H9 (cell line): ENCODE measurements around the gene TRIM9. TPM values are rescaled to one million over a fixed set of nuclear protein-coding genes. Genes with fewer than 3 reads are reported as not detected.

Source experiments
- DNase-seq: peaks from one replicate; pipeline ENCODE4 v3.0.0-alpha.2; 2017
- H2AFZ ChIP-seq: one replicate; pipeline ENCODE4 v1.6.1; 2013; ENCODE audit warnings: mild to moderate bottlenecking, low read length, control low read depth, moderate library complexity
- H2AK5ac ChIP-seq: 2 replicates; pipeline ENCODE4 v1.6.1; 2013; ENCODE audit warnings: low read length, control low read depth, mixed read lengths; ENCODE audit not compliant: insufficient read length
- H2BK120ac ChIP-seq: one replicate; pipeline ENCODE4 v1.6.1; 2013; ENCODE audit warnings: low read depth, mild to moderate bottlenecking, low read length, control low read depth, inconsistent platforms; ENCODE audit not compliant: poor library complexity, severe bottlenecking
- H2BK12ac ChIP-seq: 2 replicates; pipeline ENCODE4 v1.6.1; 2013; ENCODE audit warnings: low read length, control low read depth, mixed read lengths, low read depth; ENCODE audit not compliant: insufficient read length
- H2BK15ac ChIP-seq: 2 replicates; pipeline ENCODE4 v1.6.1; 2013; ENCODE audit warnings: low read depth, low read length, control low read depth
- H2BK20ac ChIP-seq: one replicate; pipeline ENCODE4 v1.6.1; 2013; ENCODE audit warnings: low read depth, mild to moderate bottlenecking, low read length, control low read depth, inconsistent platforms; ENCODE audit not compliant: poor library complexity, severe bottlenecking
- H2BK5ac ChIP-seq: 2 replicates; pipeline ENCODE4 v1.6.1; 2013; ENCODE audit warnings: low read length, control low read depth, mixed read lengths; ENCODE audit not compliant: insufficient read length
- H3K14ac ChIP-seq: 2 replicates; pipeline ENCODE4 v1.6.1; 2013; ENCODE audit warnings: low read length, control low read depth; ENCODE audit not compliant: insufficient read depth
- H3K18ac ChIP-seq: 2 replicates; pipeline ENCODE4 v1.6.1; 2013; ENCODE audit warnings: low read depth, mild to moderate bottlenecking, mixed read lengths, low read length, control low read depth; ENCODE audit not compliant: insufficient read length
- H3K23ac ChIP-seq: 2 replicates; pipeline ENCODE4 v1.6.1; 2013; ENCODE audit warnings: low read length, control low read depth, mixed read lengths, low read depth; ENCODE audit not compliant: insufficient read length
- H3K23me2 ChIP-seq: 2 replicates; pipeline ENCODE4 v1.6.1; 2013; ENCODE audit warnings: low read depth, mild to moderate bottlenecking, mixed read lengths, low read length, control low read depth; ENCODE audit not compliant: insufficient read length, poor library complexity, severe bottlenecking
- H3K27ac ChIP-seq: 2 replicates; pipeline ENCODE4 v1.5.1; 2013; ENCODE audit warnings: low read length, control low read depth, mixed read lengths, low read depth; ENCODE audit not compliant: insufficient read length
- H3K27me3 ChIP-seq: 2 replicates; pipeline ENCODE4 v1.6.1; 2013; ENCODE audit warnings: low read length, control low read depth, inconsistent platforms; ENCODE audit not compliant: insufficient read depth
- H3K4ac ChIP-seq: 2 replicates; pipeline ENCODE4 v1.6.1; 2013; ENCODE audit warnings: low read depth, mild to moderate bottlenecking, control low read depth, inconsistent platforms, low read length, moderate library complexity
- H3K4me1 ChIP-seq: 2 replicates; pipeline ENCODE4 v1.6.1; 2013; ENCODE audit warnings: low read length, control low read depth, inconsistent platforms; ENCODE audit not compliant: insufficient read depth
- H3K4me2 ChIP-seq: 2 replicates; pipeline ENCODE4 v1.6.1; 2013; ENCODE audit warnings: low read length, control low read depth, mixed read lengths; ENCODE audit not compliant: insufficient read length, insufficient read depth
- H3K56ac ChIP-seq: 2 replicates; pipeline ENCODE4 v1.6.1; 2013; ENCODE audit warnings: low read depth, mild to moderate bottlenecking, mixed read lengths, low read length, control low read depth; ENCODE audit not compliant: insufficient read length
- H3K79me1 ChIP-seq: 2 replicates; pipeline ENCODE4 v1.6.1; 2013; ENCODE audit warnings: low read depth, mild to moderate bottlenecking, moderate library complexity, low read length, control low read depth, inconsistent platforms; ENCODE audit not compliant: insufficient read depth, poor library complexity, severe bottlenecking
- H3K79me2 ChIP-seq: 2 replicates; pipeline ENCODE4 v1.6.1; 2013; ENCODE audit warnings: low read length, control low read depth, inconsistent platforms; ENCODE audit not compliant: insufficient read depth
- H3K9ac ChIP-seq: 2 replicates; pipeline ENCODE4 v1.6.1; 2013; ENCODE audit warnings: low read length, control low read depth, mixed read lengths; ENCODE audit not compliant: insufficient read length; ENCODE audit errors: extremely low read depth
- H3K9me3 ChIP-seq: one replicate; pipeline ENCODE4 v1.6.1; 2013; ENCODE audit warnings: low read depth, low read length, inconsistent platforms; ENCODE audit not compliant: control insufficient read depth
- H3T11ph ChIP-seq: one replicate; pipeline ENCODE4 v1.6.1; 2013; ENCODE audit warnings: mild to moderate bottlenecking, low read length, control low read depth, inconsistent platforms
- H4K20me1 ChIP-seq: one replicate; pipeline ENCODE4 v1.6.1; 2013; ENCODE audit not compliant: control insufficient read depth, insufficient read length, insufficient read depth
- H4K5ac ChIP-seq: 2 replicates; pipeline ENCODE4 v1.6.1; 2013; ENCODE audit warnings: low read depth, mild to moderate bottlenecking, mixed read lengths, low read length, control low read depth; ENCODE audit not compliant: insufficient read length
- H4K8ac ChIP-seq: replicated peaks from 2 replicates; pipeline ENCODE4 v1.6.1; 2013; ENCODE audit warnings: low read length, control low read depth, mixed read lengths, low read depth; ENCODE audit not compliant: insufficient read length
- H4K91ac ChIP-seq: 2 replicates; pipeline ENCODE4 v1.6.1; 2013; ENCODE audit warnings: low read depth, mild to moderate bottlenecking, moderate library complexity, mixed read lengths, low read length, control low read depth; ENCODE audit not compliant: insufficient read length
- H3K27ac Mint-ChIP-seq, 3 experiments: 2 replicates in 2 of 3; 3 replicates in 1 of 3; pipeline ENCODE4 v1.8.0; 2020 to 2021; ENCODE audit warnings: mixed read lengths in 3 of 3, mild to moderate bottlenecking in 1 of 3, moderate library complexity in 1 of 3
- H3K27me3 Mint-ChIP-seq: 2 replicates; pipeline ENCODE4 v1.8.0; 2021; ENCODE audit warnings: low read depth, mild to moderate bottlenecking, moderate library complexity, mixed read lengths
- H3K36me3 Mint-ChIP-seq, 3 experiments: 2 replicates in 2 of 3; 3 replicates in 1 of 3; pipeline ENCODE4 v1.8.0; 2020 to 2021; ENCODE audit warnings: low read depth in 3 of 3, mixed read lengths in 3 of 3; ENCODE audit not compliant: insufficient read depth in 1 of 3
- H3K4me1 Mint-ChIP-seq, 2 experiments: 2 replicates each; pipeline ENCODE4 v1.8.0; 2020; ENCODE audit warnings: mixed read lengths in 2 of 2
- H3K4me3 Mint-ChIP-seq, 2 experiments: 2 replicates in 1 of 2; 3 replicates in 1 of 2; pipeline ENCODE4 v1.8.0; 2020 to 2021; ENCODE audit warnings: mild to moderate bottlenecking in 2 of 2, mixed read lengths in 2 of 2, moderate library complexity in 1 of 2
- H3K9me3 Mint-ChIP-seq, 2 experiments: 2 replicates in 1 of 2; 3 replicates in 1 of 2; pipeline ENCODE4 v1.8.0; 2020; ENCODE audit warnings: mild to moderate bottlenecking in 2 of 2, mixed read lengths in 2 of 2, moderate library complexity in 1 of 2
- WGBS: extraction: QIAGEN DNeasy Blood & Tissue Kit; methylation state at CpG from one replicate; pipeline ENCODE4 v1.1.7; 2013; ENCODE audit warnings: missing lambda C conversion rate, low lambda C conversion rate, mixed read lengths; ENCODE audit not compliant: insufficient read length; ENCODE audit errors: extremely low coverage; 5-methylcytosine and 5-hydroxymethylcytosine counted together
- total RNA-seq: library from RNA; stranded (reverse); gene quantifications from 2 replicates; pipeline ENCODE4 v1.2.1, GENCODE V29; 2021
- TF ChIP-seq, protein P1 (sequence below): fragments of 200-600 bp; sonication (generic); conservative IDR thresholded peaks from 3 replicates; pipeline ENCODE4 v1.8.0; 2021; ENCODE audit warnings: antibody characterized with exemption, mild to moderate bottlenecking

TRIM9 gene
- total RNA-seq, 1 experiment from 2014 or later, result 0.98 TPM

DNA sequence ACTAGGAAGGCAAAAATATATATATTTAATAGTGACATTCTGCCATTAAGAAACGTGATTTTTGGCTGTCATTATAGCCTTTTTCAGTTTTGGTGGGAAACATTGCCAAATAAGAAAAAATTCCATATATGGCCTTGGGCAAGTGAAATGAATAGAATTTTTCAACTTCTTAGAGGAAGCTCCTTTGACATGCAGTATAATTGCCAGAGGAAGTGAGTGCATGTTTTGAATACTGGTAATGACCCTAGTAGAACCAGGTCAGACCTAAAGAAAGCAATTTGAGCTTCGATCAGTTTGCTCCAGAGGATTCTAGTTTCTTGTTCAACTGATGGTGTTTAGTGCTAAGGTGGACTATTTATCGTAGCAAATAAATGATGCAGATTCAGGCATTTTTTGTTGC lies 26.2 kb upstream of the TRIM9 start:
- TF ChIP-seq, protein P1, sequence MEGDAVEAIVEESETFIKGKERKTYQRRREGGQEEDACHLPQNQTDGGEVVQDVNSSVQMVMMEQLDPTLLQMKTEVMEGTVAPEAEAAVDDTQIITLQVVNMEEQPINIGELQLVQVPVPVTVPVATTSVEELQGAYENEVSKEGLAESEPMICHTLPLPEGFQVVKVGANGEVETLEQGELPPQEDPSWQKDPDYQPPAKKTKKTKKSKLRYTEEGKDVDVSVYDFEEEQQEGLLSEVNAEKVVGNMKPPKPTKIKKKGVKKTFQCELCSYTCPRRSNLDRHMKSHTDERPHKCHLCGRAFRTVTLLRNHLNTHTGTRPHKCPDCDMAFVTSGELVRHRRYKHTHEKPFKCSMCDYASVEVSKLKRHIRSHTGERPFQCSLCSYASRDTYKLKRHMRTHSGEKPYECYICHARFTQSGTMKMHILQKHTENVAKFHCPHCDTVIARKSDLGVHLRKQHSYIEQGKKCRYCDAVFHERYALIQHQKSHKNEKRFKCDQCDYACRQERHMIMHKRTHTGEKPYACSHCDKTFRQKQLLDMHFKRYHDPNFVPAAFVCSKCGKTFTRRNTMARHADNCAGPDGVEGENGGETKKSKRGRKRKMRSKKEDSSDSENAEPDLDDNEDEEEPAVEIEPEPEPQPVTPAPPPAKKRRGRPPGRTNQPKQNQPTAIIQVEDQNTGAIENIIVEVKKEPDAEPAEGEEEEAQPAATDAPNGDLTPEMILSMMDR, result no peak
- no peak overlapping the region for H4K5ac ChIP-seq
- no peak overlapping the region for H4K8ac ChIP-seq
- H3K79me2 ChIP-seq, result no peaks in the 10 kb centered on the region
- no peaks in the 10 kb centered on the region for H3K27me3 ChIP-seq
- H4K91ac ChIP-seq, result no peak overlapping the region
- H3K27me3 Mint-ChIP-seq, result peaks cover 2% of the 10 kb centered on the region; the same call in 1 of the 2 replicates
- DNase-seq, result no peak
- H3K4me2 ChIP-seq, result no peak overlapping the region
- no peak overlapping the region for H3K27ac ChIP-seq
- H3T11ph ChIP-seq, result no peak overlapping the region
- no peak overlapping the region for H2BK5ac ChIP-seq
- H3K9me3 Mint-ChIP-seq, result no peaks in the 10 kb centered on the region
- H4K20me1 ChIP-seq, result no peaks in the 10 kb centered on the region
- H3K23me2 ChIP-seq, result no peaks in the 10 kb centered on the region
- H3K4me3 Mint-ChIP-seq, result no peak overlapping the region
- no peak overlapping the region for H3K14ac ChIP-seq
- H3K4me1 Mint-ChIP-seq, result peaks cover 19 to 29% of the 10 kb centered on the region in 2 experiments
- no CpG with 5 or more reads among the region's 3 CpGs for WGBS
- H3K9ac ChIP-seq, result no peak overlapping the region
- no peak overlapping the region for H2BK120ac ChIP-seq
- no peak overlapping the region for H2AK5ac ChIP-seq
- no peak overlapping the region for H3K18ac ChIP-seq
- H2AFZ ChIP-seq, result no peak overlapping the region
- H2BK15ac ChIP-seq, result no peak overlapping the region
- H3K4me1 ChIP-seq, result no peaks in the 10 kb centered on the region; the same call in 1 of the 2 replicates
- H3K9me3 ChIP-seq, result no peaks in the 10 kb centered on the region
- no peaks in the 10 kb centered on the region for H3K79me1 ChIP-seq
- no peak overlapping the region for H3K23ac ChIP-seq
- no peak overlapping the region for H3K56ac ChIP-seq
- H2BK12ac ChIP-seq, result no peak overlapping the region
- no peak overlapping the region for H3K27ac Mint-ChIP-seq
- no peaks in the 10 kb centered on the region for H3K36me3 Mint-ChIP-seq
- no peak overlapping the region for H3K4ac ChIP-seq
- no peak overlapping the region for H2BK20ac ChIP-seq
